HG02678 (cell line): ENCODE data around the gene HSD11B2.

Experiments
- ATAC-seq: cut with Tn5 transposase; IDR thresholded peaks from one replicate; pipeline ENCODE4 v1.9.1; 2021; ENCODE audit warnings: mild to moderate bottlenecking, moderate library complexity; ENCODE audit not compliant: unreplicated experiment

Gene HSD11B2

GRCh38 chr16:67448580-67448979 lies 17.7 kb downstream of the HSD11B2 start:
- ATAC-seq = no peak

GRCh38 chr16:67449336-67449735 lies 18.4 kb downstream of the HSD11B2 start:
- ATAC-seq = no peak

- ATAC-seq = no peak
Measured at GRCh38 chr16:67449739-67450138, 18.8 kb downstream of the HSD11B2 start.

DNA sequence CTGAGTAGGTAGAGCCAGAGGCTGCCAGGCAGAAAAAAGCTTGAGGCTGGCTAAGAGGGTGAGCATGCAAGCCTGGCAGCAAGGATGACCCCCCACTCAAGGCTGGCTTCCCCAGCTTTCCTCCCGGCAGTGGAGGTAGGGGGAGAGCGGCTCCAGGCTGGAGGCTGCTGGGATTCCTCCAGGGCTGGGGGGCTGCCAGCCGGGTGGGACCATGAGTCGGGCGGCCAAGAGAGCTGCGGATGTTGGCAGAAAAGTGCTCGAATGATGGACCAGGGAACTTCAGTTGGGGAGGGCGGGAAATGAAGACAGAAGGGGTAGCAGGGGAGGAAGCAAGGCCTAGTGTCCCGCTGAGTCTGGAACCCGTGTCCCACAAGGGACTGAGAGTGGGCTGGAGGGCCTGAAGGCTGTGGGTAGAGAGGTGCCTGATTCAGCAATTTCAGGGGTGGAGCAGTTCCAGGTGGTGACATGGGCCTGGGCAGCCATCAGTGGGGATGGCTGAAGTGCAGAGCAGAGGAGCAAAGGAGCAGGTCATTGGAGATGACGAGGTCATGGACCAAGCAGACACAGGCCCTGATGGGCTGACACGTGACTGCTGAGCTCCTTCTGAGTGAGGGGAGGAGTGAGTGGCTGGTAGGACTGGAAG lies 20.3 kb downstream of the HSD11B2 start:
- ATAC-seq = no peak

GRCh38 chr16:67451704-67452435 lies 20.9 kb downstream of the HSD11B2 start:
- ATAC-seq = no peak

- ATAC-seq = no peak
Measured at GRCh38 chr16:67454104-67454503, 23.2 kb downstream of the HSD11B2 start.

- no peak for ATAC-seq
Measured at GRCh38 chr16:67454852-67455251, 23.9 kb downstream of the HSD11B2 start.

- ATAC-seq = no peak
Measured at GRCh38 chr16:67456391-67457081, 25.6 kb downstream of the HSD11B2 start.

DNA sequence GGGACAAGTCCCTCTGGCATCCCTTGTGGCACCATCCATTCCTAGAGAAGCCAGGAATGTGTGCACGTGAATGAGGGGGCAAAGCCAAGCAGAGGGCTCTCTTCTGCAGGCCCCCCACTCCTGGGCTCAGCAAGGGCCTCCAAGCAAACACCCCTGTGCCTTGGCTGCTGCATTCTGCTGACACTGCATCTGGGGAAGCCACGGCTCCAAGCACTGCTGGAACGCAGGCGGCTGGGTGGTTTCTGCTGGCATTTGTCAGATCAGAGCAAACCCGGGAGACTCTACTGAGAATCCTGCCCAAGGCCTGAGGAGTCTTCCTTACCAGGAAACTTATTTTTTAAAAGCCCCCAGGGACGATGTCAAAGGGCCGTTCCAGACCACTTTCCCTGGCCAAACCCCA lies 26.7 kb downstream of the HSD11B2 start:
- no peak for ATAC-seq

- no peak for ATAC-seq
Measured at GRCh38 chr16:67458121-67458641, 27.3 kb downstream of the HSD11B2 start.

DNA sequence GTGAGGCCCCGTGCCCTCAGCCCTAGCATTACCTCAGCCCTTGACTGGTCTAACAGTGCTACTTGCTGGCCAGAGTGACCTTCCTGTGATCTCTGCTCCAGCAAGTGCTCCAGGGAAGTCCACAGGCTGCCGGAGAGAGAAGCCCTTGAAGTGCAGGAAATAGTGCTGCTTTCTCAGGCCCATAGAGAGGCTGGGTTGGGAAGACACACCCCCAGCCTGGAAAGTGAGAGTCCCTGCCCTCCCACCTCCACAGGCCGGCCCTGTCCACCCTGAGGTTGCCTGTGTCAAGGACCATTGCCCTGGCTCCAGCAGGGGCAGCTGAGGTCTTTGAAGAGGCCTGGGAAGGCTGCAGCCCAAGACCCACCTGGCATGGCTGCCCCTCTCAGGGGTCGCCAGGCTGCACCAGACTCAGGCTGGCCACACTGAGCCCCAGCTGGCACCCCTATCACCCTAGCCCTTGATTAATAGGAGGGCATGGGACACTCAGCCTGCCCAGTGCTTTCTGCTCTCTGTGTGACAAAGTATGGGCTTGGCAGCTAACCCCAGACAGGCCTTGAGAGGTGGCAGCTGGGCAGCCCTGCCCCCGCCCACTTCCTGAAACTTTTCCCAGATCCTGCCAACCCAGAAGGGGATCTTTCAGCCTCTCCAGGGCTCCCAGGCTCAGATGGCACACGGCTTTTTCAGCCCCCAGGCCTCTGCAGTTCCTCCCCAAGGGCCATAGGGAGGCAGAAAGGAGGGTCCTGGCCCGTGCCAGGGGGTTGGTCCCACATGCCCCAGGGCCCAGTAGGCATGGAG lies 28.3 kb downstream of the HSD11B2 start:
- no peak for ATAC-seq

- ATAC-seq = no peak
Measured at GRCh38 chr16:67459861-67460150, 28.9 kb downstream of the HSD11B2 start.

DNA sequence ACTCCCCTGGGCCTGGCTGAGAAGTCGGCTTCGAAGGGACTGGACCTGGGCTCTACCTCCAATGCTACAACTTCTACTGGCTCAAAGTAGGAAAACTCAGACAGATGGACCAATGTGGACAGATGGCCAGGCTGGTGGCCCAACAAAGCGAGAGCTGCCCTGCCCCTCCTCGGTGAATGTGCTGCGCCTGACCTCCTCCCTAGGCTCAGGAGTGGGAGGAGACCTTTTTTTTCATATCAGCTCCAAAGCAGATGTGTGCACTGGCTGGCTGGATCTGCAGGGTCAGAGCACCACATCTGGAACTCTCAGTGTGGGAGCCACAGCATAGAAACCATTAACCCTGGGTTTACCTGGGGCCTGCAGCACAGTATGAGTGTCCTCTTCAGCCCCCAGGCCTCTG lies 29.2 kb downstream of the HSD11B2 start:
- ATAC-seq = no peak

- ATAC-seq = no peak
Measured at GRCh38 chr16:67460961-67461360, 30.0 kb downstream of the HSD11B2 start.

DNA sequence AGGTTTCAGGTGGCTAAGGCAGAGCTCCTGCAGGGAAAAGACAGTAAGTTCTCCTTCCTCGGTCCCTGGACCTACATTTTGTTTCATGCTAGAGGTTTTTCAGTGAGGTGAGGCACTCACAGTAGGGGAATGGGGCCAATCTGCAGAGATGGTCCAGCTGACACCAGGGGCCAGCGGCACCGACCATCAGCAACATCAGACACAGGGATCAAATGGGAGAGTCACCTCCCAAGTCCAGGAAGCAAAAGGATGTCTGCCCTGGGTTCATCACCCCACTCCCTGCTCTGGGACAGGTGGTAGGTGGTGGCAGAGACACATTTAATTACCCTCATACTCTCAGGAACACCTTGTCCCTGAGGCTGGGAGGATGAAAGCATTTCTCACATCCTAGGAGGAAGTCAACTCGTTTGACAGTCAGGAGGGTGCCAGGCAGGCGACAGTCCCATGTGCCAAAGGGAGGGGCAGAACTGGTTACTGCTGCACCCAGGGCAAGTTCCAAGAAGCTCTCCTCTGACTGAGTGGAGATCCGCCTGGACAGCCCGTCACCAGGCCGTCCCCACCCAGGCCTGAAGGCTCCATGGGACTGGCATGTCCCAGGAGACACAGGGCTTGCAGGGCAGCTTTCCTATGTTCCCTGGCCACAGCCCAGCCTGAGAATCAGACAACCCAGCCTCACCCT lies 30.8 kb downstream of the HSD11B2 start:
- ATAC-seq = no peak

GRCh38 chr16:67462279-67462655 lies 31.3 kb downstream of the HSD11B2 start:
- ATAC-seq = no peak

GRCh38 chr16:67463059-67463458 lies 32.1 kb downstream of the HSD11B2 start:
- ATAC-seq = no peak

DNA sequence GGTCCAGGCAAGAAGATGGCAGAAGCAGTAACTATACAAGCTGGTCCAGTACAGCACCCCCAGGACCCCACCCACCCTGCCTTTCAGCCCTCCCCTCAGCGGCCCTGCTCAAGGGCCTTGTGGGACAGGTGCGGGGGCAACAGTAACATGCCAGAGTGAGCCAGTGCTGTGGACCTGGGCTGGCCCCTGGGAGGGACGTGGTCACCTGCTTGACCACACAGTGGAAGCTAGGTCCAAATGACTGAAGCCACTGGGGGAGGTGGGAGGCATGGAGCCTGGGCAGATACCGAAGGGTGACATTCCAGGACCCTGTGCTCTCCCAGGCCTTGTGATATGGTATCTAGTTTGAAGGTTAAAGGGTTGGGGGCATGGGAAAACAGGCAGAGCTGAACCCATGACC lies 32.8 kb downstream of the HSD11B2 start:
- ATAC-seq = no peak

DNA sequence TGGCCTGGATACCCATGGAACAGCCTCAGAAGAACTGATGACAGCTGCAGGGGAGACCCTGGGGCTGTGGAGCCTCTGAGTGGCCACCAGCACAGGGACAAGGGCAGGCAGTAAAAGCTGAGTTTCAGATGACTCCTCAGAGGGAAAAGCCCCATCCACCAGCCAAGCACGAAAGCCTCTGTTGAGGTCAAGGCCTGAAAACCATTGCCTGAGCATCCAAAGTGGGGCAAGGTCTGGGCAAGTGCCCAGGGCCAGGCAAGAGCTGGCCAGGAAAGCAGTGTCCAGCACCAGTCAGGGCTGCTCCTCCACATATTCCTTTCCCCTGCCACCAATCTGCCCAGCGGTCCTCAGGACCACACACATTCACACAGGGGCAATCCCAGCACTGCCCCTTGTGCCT lies 33.6 kb downstream of the HSD11B2 start:
- ATAC-seq = no peak

GRCh38 chr16:67466581-67466980 lies 35.7 kb downstream of the HSD11B2 start:
- ATAC-seq = no peak

DNA sequence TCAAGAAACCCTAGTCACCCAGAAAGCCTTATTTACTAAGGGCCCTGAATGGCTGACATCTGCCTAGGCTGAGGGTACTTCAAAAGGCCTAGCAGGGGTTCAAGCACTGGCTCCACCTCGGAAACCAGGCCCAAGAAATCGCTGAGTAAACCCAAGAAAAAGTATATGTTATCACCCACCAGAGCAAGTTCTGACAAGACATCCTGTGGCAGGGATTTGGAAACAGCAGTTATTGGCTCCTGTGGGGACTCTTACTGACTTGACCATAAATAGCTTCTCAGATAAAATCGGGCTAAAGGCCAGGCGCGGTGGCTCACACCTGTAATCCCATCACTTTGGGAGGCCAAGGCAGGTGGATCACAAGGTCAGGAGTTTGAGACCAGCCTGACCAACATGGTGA lies 37.8 kb downstream of the HSD11B2 start:
- no peak for ATAC-seq
